Memory B cell (primary cell): Measurements from ENCODE around the gene GNPNAT1.
A peak's percentile ranks its signal among the peaks of the same experiment; 100 is the strongest.
"Not testable (repeated sequence)": the region's sequence is repeated elsewhere in the genome, so short reads cannot be mapped to it uniquely, and the experiment has no call there.

Experiments used
- ATAC-seq: fragments of 150-1000 bp; cut with Tn5 transposase; 2 replicates; pipeline ENCODE4 v1.10.0; 2021; ENCODE audit warnings: low read depth, mild to moderate bottlenecking, moderate library complexity
- DNase-seq, 2 donors: peaks; one replicate each; pipeline ENCODE4 v3.0.0; 2022; ENCODE audit warnings: low spot score in 2 of 2
- H3K27ac Mint-ChIP-seq: one replicate; pipeline ENCODE4 v1.8.0; 2022; ENCODE audit warnings: mild to moderate bottlenecking, moderate library complexity, mixed read lengths
- H3K27me3 Mint-ChIP-seq: one replicate; pipeline ENCODE4 v1.8.0; 2022; ENCODE audit warnings: mixed read lengths
- H3K36me3 Mint-ChIP-seq: one replicate; pipeline ENCODE4 v1.8.0; 2022; ENCODE audit warnings: mild to moderate bottlenecking, mixed read lengths
- H3K4me1 Mint-ChIP-seq: one replicate; pipeline ENCODE4 v1.8.0; 2022; ENCODE audit warnings: mixed read lengths
- H3K4me3 Mint-ChIP-seq: one replicate; pipeline ENCODE4 v1.8.0; 2022; ENCODE audit warnings: mild to moderate bottlenecking, moderate library complexity, mixed read lengths
- H3K9me3 Mint-ChIP-seq: one replicate; pipeline ENCODE4 v1.8.0; 2022; ENCODE audit warnings: mixed read lengths

Gene GNPNAT1

GRCh38 chr14:52729585-52729924 is 61.9 kb downstream of the GNPNAT1 start:
- Mint-ChIP-seq H3K27me3 (no peaks in the 10 kb centered on the region), H3K9me3 (no peaks in the 10 kb centered on the region), H3K4me3 (peak overlapping the region; percentile 87), H3K4me1 (peaks cover 13% of the 10 kb centered on the region), H3K27ac (peak overlapping the region; percentile 91), H3K36me3 (peaks cover 17% of the 10 kb centered on the region)
- no peak for ATAC-seq
- no peak for DNase-seq

- not testable (repeated sequence) for H3K27ac Mint-ChIP-seq, H3K4me3 Mint-ChIP-seq
Observed at GRCh38 chr14:52729035-52729434, 62.4 kb downstream of the GNPNAT1 start.

GRCh38 chr14:52727509-52727908 is 63.9 kb downstream of the GNPNAT1 start:
- H3K9me3 Mint-ChIP-seq, H3K27me3 Mint-ChIP-seq, DNase-seq, H3K4me3 Mint-ChIP-seq, ATAC-seq, H3K27ac Mint-ChIP-seq: not testable (repeated sequence)
- Mint-ChIP-seq H3K4me1 (peaks cover 13% of the 10 kb centered on the region), H3K36me3 (peaks cover 10% of the 10 kb centered on the region)

More at GRCh38 chr14:52729035-52729434, 62.4 kb downstream of the GNPNAT1 start:
- not testable (repeated sequence) for ATAC-seq, H3K9me3 Mint-ChIP-seq, H3K27me3 Mint-ChIP-seq, DNase-seq
- Mint-ChIP-seq H3K36me3 (peaks cover 15% of the 10 kb centered on the region), H3K4me1 (peaks cover 12% of the 10 kb centered on the region)
